SU-DHL-6 (cell line): ENCODE measurements around the gene ITIH5.

Experiments used
- H2AFZ ChIP-seq: fragments of 200-600 bp; sonication (generic); 2 replicates; pipeline ENCODE4 v1.6.1; 2014; ENCODE audit warnings: low read depth, mild to moderate bottlenecking, moderate library complexity, mixed read lengths, antibody characterized with exemption, low read length; ENCODE audit not compliant: severe bottlenecking
- H3F3A ChIP-seq: fragments of 200-600 bp; shearing (Covaris generic); 2 replicates; pipeline ENCODE4 v1.6.0; 2016; ENCODE audit warnings: antibody characterized with exemption, mild to moderate bottlenecking; ENCODE audit not compliant: insufficient read depth
- H3K27ac ChIP-seq: fragments of 200-600 bp; sonication (generic); 2 replicates; pipeline ENCODE4 v1.5.1; 2016; ENCODE audit warnings: low read depth, mild to moderate bottlenecking, low read length, moderate library complexity, mixed read lengths
- H3K27me3 ChIP-seq: fragments of 200-600 bp; sonication (generic), shearing (Covaris generic); 2 replicates; pipeline ENCODE4 v1.6.0; 2014; ENCODE audit warnings: mild to moderate bottlenecking, low read length
- H3K36me3 ChIP-seq: fragments of 200-600 bp; sonication (generic); 2 replicates; pipeline ENCODE4 v1.6.1; 2014; ENCODE audit warnings: mild to moderate bottlenecking, low read length, mixed read lengths
- H3K4me2 ChIP-seq: fragments of 300-600, 200-600 bp; shearing (Covaris generic), sonication (generic); 2 replicates; pipeline ENCODE4 v1.6.0; 2014; ENCODE audit warnings: low read length, low read depth, mild to moderate bottlenecking; ENCODE audit not compliant: poor library complexity, severe bottlenecking
- H3K4me3 ChIP-seq: fragments of 200-600 bp; sonication (generic); 2 replicates; pipeline ENCODE4 v1.5.1; 2014; ENCODE audit warnings: antibody characterized with exemption, low read length, mild to moderate bottlenecking, mixed read lengths; ENCODE audit not compliant: insufficient read depth, poor library complexity, severe bottlenecking
- H3K79me2 ChIP-seq: fragments of 200-600 bp; sonication (generic); 2 replicates; pipeline ENCODE4 v1.6.1; 2014; ENCODE audit warnings: mild to moderate bottlenecking, low read length, moderate library complexity; ENCODE audit not compliant: insufficient read depth
- H3K9ac ChIP-seq: fragments of 200-600 bp; sonication (generic); 2 replicates; pipeline ENCODE4 v1.7.0; 2014; ENCODE audit warnings: mild to moderate bottlenecking, low read length
- H3K9me2 ChIP-seq: fragments of 200-600 bp; sonication (generic); replicated peaks from 2 replicates; pipeline ENCODE4 v1.6.1; 2014; ENCODE audit warnings: low read length; ENCODE audit not compliant: insufficient read depth
- H3K9me3 ChIP-seq: fragments of 200-600 bp; sonication (generic); 2 replicates; pipeline ENCODE4 v1.6.1; 2014; ENCODE audit warnings: low read length, mixed read lengths; ENCODE audit not compliant: insufficient read depth
- H4K20me1 ChIP-seq: fragments of 200-600 bp; sonication (generic); 2 replicates; pipeline ENCODE4 v1.6.1; 2014; ENCODE audit warnings: low read depth, mild to moderate bottlenecking, antibody characterized with exemption, low read length, moderate library complexity, mixed read lengths
- EZH2phosphoT487 ChIP-seq: fragments of 200-600 bp; sonication (generic), shearing (Covaris generic); conservative IDR thresholded peaks from 2 replicates; pipeline ENCODE4 v1.6.1; 2018; ENCODE audit warnings: mild to moderate bottlenecking, antibody characterized with exemption, low read length, moderate library complexity, mixed read lengths
- TF ChIP-seq, protein P1 (sequence below): fragments of 200-600 bp; sonication (generic); IDR thresholded peaks from one replicate; pipeline ENCODE4 v1.5.1; 2017; ENCODE audit warnings: antibody characterized with exemption, mild to moderate bottlenecking, low read length, moderate library complexity; ENCODE audit not compliant: insufficient read depth, poor library complexity, severe bottlenecking

ITIH5 gene

DNA sequence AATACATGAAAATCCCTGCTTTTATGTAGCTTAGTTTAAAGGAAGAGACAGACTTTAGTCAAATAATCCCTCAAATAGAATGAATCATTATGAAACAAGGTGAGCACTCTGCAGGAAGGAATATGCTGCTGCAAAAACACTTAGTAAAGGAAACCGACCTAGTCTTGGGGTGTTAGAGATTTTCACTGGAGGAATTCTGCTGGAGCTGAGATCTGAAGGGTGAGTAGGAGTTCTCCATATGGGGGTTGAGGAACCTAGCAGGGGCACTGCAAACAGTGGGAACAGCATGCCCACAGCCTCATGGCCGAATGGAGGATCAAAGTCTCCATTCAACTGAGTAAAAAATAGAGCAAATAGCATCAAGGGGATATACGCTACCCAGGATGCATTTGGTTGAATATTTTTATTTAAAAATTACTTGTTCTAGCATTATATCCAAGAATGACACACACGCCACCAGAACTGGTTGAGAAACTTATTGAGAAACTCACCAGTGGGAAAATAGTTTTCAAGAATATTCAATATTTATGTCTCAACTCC lies 39.8 kb upstream of the ITIH5 start:
- H3K79me2 ChIP-seq: no peaks in the 10 kb centered on the region
- no peaks in the 10 kb centered on the region for H3F3A ChIP-seq
- H3K36me3 ChIP-seq: no peaks in the 10 kb centered on the region
- H3K9me3 ChIP-seq: no peaks in the 10 kb centered on the region
- H3K9me2 ChIP-seq: no peaks in the 10 kb centered on the region
- no peak overlapping the region for H3K4me2 ChIP-seq
- H3K27me3 ChIP-seq: no peaks in the 10 kb centered on the region
- no peak overlapping the region for H2AFZ ChIP-seq
- no peak overlapping the region for H3K27ac ChIP-seq
- no peaks in the 10 kb centered on the region for H4K20me1 ChIP-seq
- no peak for TF ChIP-seq EZH2phosphoT487
- TF ChIP-seq, protein P1, sequence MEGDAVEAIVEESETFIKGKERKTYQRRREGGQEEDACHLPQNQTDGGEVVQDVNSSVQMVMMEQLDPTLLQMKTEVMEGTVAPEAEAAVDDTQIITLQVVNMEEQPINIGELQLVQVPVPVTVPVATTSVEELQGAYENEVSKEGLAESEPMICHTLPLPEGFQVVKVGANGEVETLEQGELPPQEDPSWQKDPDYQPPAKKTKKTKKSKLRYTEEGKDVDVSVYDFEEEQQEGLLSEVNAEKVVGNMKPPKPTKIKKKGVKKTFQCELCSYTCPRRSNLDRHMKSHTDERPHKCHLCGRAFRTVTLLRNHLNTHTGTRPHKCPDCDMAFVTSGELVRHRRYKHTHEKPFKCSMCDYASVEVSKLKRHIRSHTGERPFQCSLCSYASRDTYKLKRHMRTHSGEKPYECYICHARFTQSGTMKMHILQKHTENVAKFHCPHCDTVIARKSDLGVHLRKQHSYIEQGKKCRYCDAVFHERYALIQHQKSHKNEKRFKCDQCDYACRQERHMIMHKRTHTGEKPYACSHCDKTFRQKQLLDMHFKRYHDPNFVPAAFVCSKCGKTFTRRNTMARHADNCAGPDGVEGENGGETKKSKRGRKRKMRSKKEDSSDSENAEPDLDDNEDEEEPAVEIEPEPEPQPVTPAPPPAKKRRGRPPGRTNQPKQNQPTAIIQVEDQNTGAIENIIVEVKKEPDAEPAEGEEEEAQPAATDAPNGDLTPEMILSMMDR: no peak
- no peak overlapping the region for H3K9ac ChIP-seq
- H3K4me3 ChIP-seq: no peak overlapping the region

DNA sequence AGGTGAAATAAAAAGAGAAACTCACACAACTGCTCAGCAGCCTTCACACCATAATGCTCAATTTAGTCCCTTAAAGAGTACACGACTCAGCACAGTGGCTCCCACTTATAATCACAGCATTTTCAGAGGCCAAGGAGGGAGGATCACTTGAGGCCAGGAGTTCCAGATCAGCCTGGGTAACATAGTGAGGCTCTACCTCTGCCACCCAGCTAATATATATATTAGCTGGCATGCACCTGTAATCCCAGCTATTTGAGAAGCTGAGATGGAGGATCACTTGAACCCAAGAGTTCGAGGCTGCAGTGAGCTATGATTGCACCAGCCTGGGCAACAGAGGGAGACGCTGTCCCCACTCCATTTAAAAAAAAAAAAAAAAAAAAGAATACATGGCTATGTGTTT lies 38.6 kb upstream of the ITIH5 start:
- no peaks in the 10 kb centered on the region for H3F3A ChIP-seq

DNA sequence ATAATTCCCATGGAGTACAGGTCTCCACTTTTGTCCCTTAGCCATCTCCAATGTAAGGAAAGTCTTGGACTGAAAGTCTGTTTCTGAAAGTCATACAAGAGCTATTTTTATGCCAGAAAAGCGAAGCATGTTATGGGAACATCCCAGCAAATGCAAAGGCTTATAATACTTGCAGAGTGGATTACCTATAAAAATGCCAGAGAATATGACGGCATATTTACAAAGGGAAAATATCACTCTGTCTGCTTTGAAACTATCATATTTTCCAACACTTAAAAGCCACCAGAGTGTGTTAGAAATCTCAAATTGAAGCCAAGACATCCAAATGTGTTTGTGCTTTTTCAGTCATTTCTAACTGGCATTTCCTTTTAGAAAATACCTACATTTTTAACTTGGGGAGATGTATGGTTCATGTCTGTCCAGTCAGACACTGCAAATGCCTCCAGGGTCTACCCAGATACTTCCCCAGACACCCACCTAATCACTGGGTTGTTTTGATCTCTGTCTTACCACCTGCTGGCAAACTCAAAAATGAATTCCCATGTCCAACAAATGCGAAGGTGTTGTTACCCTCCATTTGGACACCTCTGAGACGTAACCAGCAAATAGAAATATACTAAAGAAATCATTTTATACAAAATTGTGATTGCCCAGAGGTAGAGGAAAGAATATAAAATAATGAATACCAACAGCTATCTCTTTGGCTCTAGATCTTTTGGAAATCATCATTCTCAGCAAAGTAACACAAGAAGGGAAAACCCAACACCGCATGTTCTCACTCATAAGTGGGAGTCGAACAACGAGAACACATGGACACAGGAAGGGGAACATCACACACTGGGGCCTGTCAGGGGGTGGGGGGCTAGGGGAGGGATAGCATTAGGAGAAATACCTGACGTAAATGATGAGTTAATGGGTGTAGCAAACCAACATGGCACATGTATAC lies 37.6 kb upstream of the ITIH5 start:
- Histone ChIP-seq H3K9me3 (no peaks in the 10 kb centered on the region), H3K27ac (no peak overlapping the region), H4K20me1 (no peaks in the 10 kb centered on the region), H2AFZ (no peak overlapping the region), H3K9ac (no peak overlapping the region), H3K36me3 (no peaks in the 10 kb centered on the region), H3F3A (no peaks in the 10 kb centered on the region), H3K4me2 (no peak overlapping the region), H3K79me2 (no peaks in the 10 kb centered on the region), H3K9me2 (no peaks in the 10 kb centered on the region), H3K27me3 (no peaks in the 10 kb centered on the region), H3K4me3 (no peak overlapping the region)
- no peak for TF ChIP-seq EZH2phosphoT487
- TF ChIP-seq, protein P1: no peak

More for the DNA sequence above, 38.6 kb upstream of the ITIH5 start:
- Histone ChIP-seq H3K4me2 (no peak overlapping the region), H3K27me3 (no peaks in the 10 kb centered on the region), H3K36me3 (no peaks in the 10 kb centered on the region), H3K9me2 (no peaks in the 10 kb centered on the region), H3K79me2 (no peaks in the 10 kb centered on the region), H3K9ac (no peak overlapping the region), H2AFZ (no peak overlapping the region), H3K4me3 (no peak overlapping the region), H3K9me3 (no peaks in the 10 kb centered on the region), H4K20me1 (no peaks in the 10 kb centered on the region), H3K27ac (no peak overlapping the region)
- TF ChIP-seq, protein P1: no peak
- no peak for TF ChIP-seq EZH2phosphoT487
